ENCODE measurements around the gene RIN2. TPM values are rescaled to one million over a fixed set of nuclear protein-coding genes. Genes with fewer than 3 reads are reported as not detected.
A peak's percentile ranks its signal among the peaks of the same experiment; 100 is the strongest.

Gene RIN2
- total RNA-seq, 6 donors from 2014 or later: 89.5 to 149 (median 109) TPM

GRCh38 chr20:19727251-19727847, 30.7 kb upstream of the RIN2 start:
- no peaks in the 10 kb centered on the region for H3K9me3 ChIP-seq

DNA sequence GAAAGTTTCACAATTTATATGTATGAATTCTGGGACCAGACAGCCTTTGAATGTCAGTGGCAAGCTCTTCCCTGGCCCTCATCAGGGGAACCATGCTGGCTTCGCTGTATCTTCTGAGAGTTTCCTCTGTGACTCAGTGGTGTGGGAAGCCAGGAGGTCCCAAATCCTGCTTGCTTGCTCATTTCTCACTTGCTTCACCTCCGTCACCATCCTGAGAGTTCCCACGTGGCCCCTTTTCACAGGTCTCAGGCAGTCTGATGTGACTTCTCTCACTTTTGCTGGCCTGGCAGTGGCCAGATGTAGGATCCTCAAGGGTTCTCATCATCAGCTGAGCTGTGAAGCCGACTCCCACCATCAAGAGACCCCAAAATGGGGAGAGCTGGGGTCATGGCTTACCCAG, 28.4 kb upstream of the RIN2 start:
- 90 to 93% methylated on average over 4 of the region's 4 CpGs for WGBS, 2 donors
- ATAC-seq (ENCODE audit: low FRiP score in 2 of 2) (no peak), DNase-seq (no peak)
- H3K27ac ChIP-seq: no peak overlapping the region
- H3K4me1 ChIP-seq: no peaks in the 10 kb centered on the region
- no peak overlapping the region for H3K4me3 ChIP-seq
- TF ChIP-seq EP300 (IDR thresholded peaks at IDR 0.05) (no peak), POLR2AphosphoS5 (IDR thresholded peaks at IDR 0.05) (no peak), POLR2A (IDR thresholded peaks at IDR 0.05) (no peak), CTCF (IDR thresholded peaks at IDR 0.05) (no peak)
- H3K9me3 ChIP-seq: no peaks in the 10 kb centered on the region
- no peaks in the 10 kb centered on the region for H3K36me3 ChIP-seq
- H3K27me3 ChIP-seq: no peaks in the 10 kb centered on the region

More at GRCh38 chr20:19727251-19727847, 30.7 kb upstream of the RIN2 start:
- H3K4me1 ChIP-seq: no peaks in the 10 kb centered on the region
- 93 to 94% methylated on average over 10 of the region's 10 CpGs for WGBS, 2 donors
- ATAC-seq (ENCODE audit: low FRiP score in 2 of 2) (no peak), DNase-seq (no peak)
- H3K27me3 ChIP-seq: no peaks in the 10 kb centered on the region
- H3K36me3 ChIP-seq: no peaks in the 10 kb centered on the region
- H3K4me3 ChIP-seq: no peak overlapping the region
- H3K27ac ChIP-seq: no peak overlapping the region
- TF ChIP-seq POLR2A (IDR thresholded peaks at IDR 0.05) (no peak), POLR2AphosphoS5 (IDR thresholded peaks at IDR 0.05) (no peak), EP300 (IDR thresholded peaks at IDR 0.05) (no peak), CTCF (IDR thresholded peaks at IDR 0.05) (no peak)

- DNase-seq (no peak), ATAC-seq (ENCODE audit: low FRiP score in 2 of 2) (no peak)
- Histone ChIP-seq H3K9me3 (no peaks in the 10 kb centered on the region), H3K4me3 (no peak overlapping the region), H3K27me3 (no peaks in the 10 kb centered on the region), H3K36me3 (no peaks in the 10 kb centered on the region), H3K27ac (no peak overlapping the region), H3K4me1 (peaks cover 0 to 7% (median 3%) of the 10 kb centered on the region in 4 donors)
- WGBS, 2 donors: 67 to 73% methylated on average over 5 to 7 of the region's 7 CpGs
- no peak for TF ChIP-seq POLR2A (IDR thresholded peaks at IDR 0.05)
- TF ChIP-seq POLR2AphosphoS5 (IDR thresholded peaks at IDR 0.05): no peak
- no peak for TF ChIP-seq CTCF (IDR thresholded peaks at IDR 0.05)
These were observed 27.4 kb upstream of the RIN2 start for GRCh38 chr20:19730706-19731105.

GRCh38 chr20:19734811-19735210, 23.2 kb upstream of the RIN2 start:
- no peak for ATAC-seq (ENCODE audit: low FRiP score in 2 of 2)
- Histone ChIP-seq H3K4me1 (peaks cover 0 to 16% (median 8%) of the 10 kb centered on the region in 4 donors), H3K36me3 (no peaks in the 10 kb centered on the region), H3K27ac (peak overlapping the region in 2 of 4 donors; percentile 4 to 28), H3K4me3 (no peak overlapping the region), H3K9me3 (no peaks in the 10 kb centered on the region), H3K27me3 (no peaks in the 10 kb centered on the region)
- 79 to 95% methylated on average over 1 of the region's 1 CpG for WGBS, 2 donors
- TF ChIP-seq EP300 (IDR thresholded peaks at IDR 0.05) (no peak), POLR2A (IDR thresholded peaks at IDR 0.05) (no peak), POLR2AphosphoS5 (IDR thresholded peaks at IDR 0.05) (no peak), CTCF (IDR thresholded peaks at IDR 0.05) (no peak)
- DNase-seq: no peak

- peak overlapping the region in 1 of 4 donors; percentile 4 for H3K27ac ChIP-seq
- peak in 1 of 2 donors; percentile 71 for DNase-seq
These were observed 22.6 kb upstream of the RIN2 start for GRCh38 chr20:19735446-19735845.

More at GRCh38 chr20:19735446-19735845, 22.6 kb upstream of the RIN2 start:
- ATAC-seq (ENCODE audit: low FRiP score in 2 of 2): peak; percentile 82 to 94
- H3K36me3 ChIP-seq: no peaks in the 10 kb centered on the region
- no peaks in the 10 kb centered on the region for H3K27me3 ChIP-seq
- H3K9me3 ChIP-seq: no peaks in the 10 kb centered on the region
- TF ChIP-seq POLR2AphosphoS5 (IDR thresholded peaks at IDR 0.05): peak in 1 of 2 donors; percentile 23
- no peak for TF ChIP-seq EP300 (IDR thresholded peaks at IDR 0.05)
- H3K4me3 ChIP-seq: no peak overlapping the region
- WGBS, 2 donors: 32 to 42% methylated on average over 6 of the region's 6 CpGs
- peaks cover 0 to 16% (median 8%) of the 10 kb centered on the region in 4 donors for H3K4me1 ChIP-seq
